Liver (tissue), 9 donors: ENCODE data around the gene TAF11L7. TPM values are rescaled to one million over a fixed set of nuclear protein-coding genes. Genes with fewer than 3 reads are reported as not detected.
"Not testable (repeated sequence)": the region's sequence is repeated elsewhere in the genome, so short reads cannot be mapped to it uniquely, and the experiment has no call there.

ENCODE experiments used
- DNase-seq: peaks from one replicate; pipeline ENCODE4 v3.0.0-alpha.2; 2017; ENCODE audit warnings: low spot score
- H3K27ac ChIP-seq, 2 donors: one replicate each; pipeline ENCODE4 v1.7.0; 2013; ENCODE audit warnings: inconsistent platforms in 2 of 2, low read length in 2 of 2, control low read depth in 1 of 2, low read depth in 1 of 2, mild to moderate bottlenecking in 1 of 2
- H3K27me3 ChIP-seq, 4 donors: one replicate each; pipeline versions ENCODE4 v1.6.1 to v1.7.0; 2013; ENCODE audit warnings: low read length in 3 of 4, inconsistent platforms in 1 of 4, mild to moderate bottlenecking in 1 of 4, moderate library complexity in 1 of 4; ENCODE audit not compliant: control insufficient read depth in 4 of 4, insufficient read depth in 4 of 4
- H3K36me3 ChIP-seq, 4 donors: one replicate each; pipeline versions ENCODE4 v1.6.1 to v1.7.0; 2013; ENCODE audit warnings: low read length in 3 of 4, mild to moderate bottlenecking in 3 of 4, low read depth in 1 of 4, moderate library complexity in 1 of 4; ENCODE audit not compliant: control insufficient read depth in 4 of 4, insufficient read depth in 3 of 4
- H3K4me1 ChIP-seq, 4 donors: one replicate each; pipeline versions ENCODE4 v1.6.1 to v1.7.0; 2013; ENCODE audit warnings: low read length in 3 of 4, mild to moderate bottlenecking in 3 of 4, moderate library complexity in 1 of 4; ENCODE audit not compliant: control insufficient read depth in 4 of 4, insufficient read depth in 4 of 4
- H3K4me3 ChIP-seq, 3 donors: one replicate each; pipeline versions ENCODE4 v1.6.1 to v1.7.0; 2013; ENCODE audit warnings: low read length in 3 of 3, control low read depth in 1 of 3, low read depth in 1 of 3, mild to moderate bottlenecking in 1 of 3
- H3K9ac ChIP-seq, 2 donors: one replicate each; pipeline ENCODE4 v1.7.0; 2013; ENCODE audit warnings: low read length in 2 of 2, mild to moderate bottlenecking in 2 of 2, moderate library complexity in 2 of 2, control low read depth in 1 of 2, low read depth in 1 of 2
- H3K9me3 ChIP-seq, 4 donors: one replicate each; pipeline versions ENCODE4 v1.6.1 to v1.7.0; 2013; ENCODE audit warnings: low read length in 3 of 4; ENCODE audit not compliant: control insufficient read depth in 4 of 4
- CTCF ChIP-seq: fragments of 150-350 bp; IDR thresholded peaks from 2 replicates; pipeline ENCODE4 v1.5.1; 2017; ENCODE audit warnings: improper control_type of control experiment, low read depth, low read length; ENCODE audit not compliant: missing input control
- EGR1 ChIP-seq, 2 donors: IDR thresholded peaks; 2 replicates each; pipeline ENCODE4 v1.6.1; 2016 to 2018; ENCODE audit warnings: antibody characterized with exemption in 2 of 2, low read depth in 2 of 2
- FOXA1 ChIP-seq: IDR thresholded peaks from 2 replicates; pipeline ENCODE4 v1.6.1; 2016; ENCODE audit warnings: antibody characterized with exemption
- FOXA2 ChIP-seq: IDR thresholded peaks from 2 replicates; pipeline ENCODE4 v1.6.1; 2016; ENCODE audit warnings: antibody characterized with exemption
- NR2F2 ChIP-seq: IDR thresholded peaks from 2 replicates; pipeline ENCODE4 v1.6.1; 2016; ENCODE audit warnings: antibody characterized with exemption
- RXRA ChIP-seq, 2 donors: IDR thresholded peaks; 2 replicates each; pipeline ENCODE4 v1.6.1; 2017 to 2018; ENCODE audit warnings: antibody characterized with exemption in 2 of 2, mild to moderate bottlenecking in 1 of 2
- SP1 ChIP-seq: IDR thresholded peaks from 2 replicates; pipeline ENCODE4 v1.6.1; 2018; ENCODE audit warnings: antibody characterized with exemption, mild to moderate bottlenecking
- TAF1 ChIP-seq: conservative IDR thresholded peaks from 2 replicates; pipeline ENCODE4 v1.6.1; 2016; ENCODE audit warnings: antibody characterized with exemption, mild to moderate bottlenecking
- ZBTB33 ChIP-seq: IDR thresholded peaks from 2 replicates; pipeline ENCODE4 v1.6.1; 2016; ENCODE audit warnings: antibody characterized with exemption
- WGBS: extraction: QIAGEN DNeasy Blood & Tissue Kit; methylation state at CpG from one replicate; pipeline ENCODE4 v1.1.7; 2013; 5-methylcytosine and 5-hydroxymethylcytosine counted together
- polyA plus RNA-seq, 2 donors: library from polyadenylated mRNA; stranded (reverse) in 1 of 2; unstranded in 1 of 2; fragments of 200-250 nt in 1 of 2; fragments of >200 nt in 1 of 2; fragmentation: Nextera tagmentation in 1 of 2; extraction: Ambion mirVana in 1 of 2; gene quantifications; one replicate each; pipeline versions ENCODE4 v1.2.1 to v1.2.3, GENCODE V29; 2013 to 2015
- total RNA-seq, 2 donors: library from RNA; depleted of rRNA; stranded (reverse); fragments of >200 nt; gene quantifications; one replicate each; pipeline ENCODE4 v1.2.3, GENCODE V29; 2014
- TF ChIP-seq, protein P1 (sequence below): IDR thresholded peaks from 2 replicates; pipeline ENCODE4 v1.6.1; 2016; ENCODE audit warnings: antibody characterized with exemption
- TF ChIP-seq, protein P2 (sequence below): IDR thresholded peaks from 2 replicates; pipeline ENCODE4 v1.6.1; 2016; ENCODE audit warnings: antibody characterized with exemption
- donor health status: healthy.
- donor health status: healthy.
- donor health status: healthy.
- donor health status: healthy.
- donor health status: healthy.

TAF11L7 gene
- total and polyA plus RNA-seq, 4 donors, result not detected

DNA sequence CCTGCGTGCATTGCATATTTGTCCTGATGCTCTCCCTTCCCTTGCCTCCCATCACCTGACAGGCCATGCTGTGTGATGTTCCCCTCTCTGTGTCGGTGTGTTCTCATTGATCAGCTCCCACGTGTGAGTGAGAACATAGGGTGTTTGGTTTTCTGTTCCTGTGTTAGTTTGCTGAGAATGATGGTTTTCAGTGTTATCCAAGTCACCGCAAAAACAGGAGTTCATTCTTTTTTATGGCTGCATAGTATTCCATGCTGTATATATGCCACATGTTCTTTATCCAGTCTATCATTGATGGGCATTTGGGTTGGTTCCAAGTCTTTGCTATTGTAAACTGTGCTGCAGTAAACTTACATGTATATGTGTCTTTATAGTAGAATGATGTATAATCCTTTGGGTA lies 21.9 kb upstream of the TAF11L7 start:
- H3K9ac ChIP-seq, H3K9me3 ChIP-seq, H3K27ac ChIP-seq, H3K4me1 ChIP-seq, H3K4me3 ChIP-seq, DNase-seq, H3K36me3 ChIP-seq, H3K27me3 ChIP-seq: not testable (repeated sequence)
- WGBS, result 61% methylated on average over 4 of the region's 4 CpGs

GRCh38 chr5:17604951-17605350 lies 19.4 kb upstream of the TAF11L7 start:
- Histone ChIP-seq H3K4me3 (no peak overlapping the region), H3K36me3 (no peaks in the 10 kb centered on the region), H3K9ac (no peak overlapping the region), H3K27ac (no peak overlapping the region), H3K27me3 (peaks cover 0 to 2% (median 0%) of the 10 kb centered on the region in 4 donors), H3K9me3 (no peaks in the 10 kb centered on the region), H3K4me1 (no peaks in the 10 kb centered on the region)
- TF ChIP-seq RXRA (IDR thresholded peaks at IDR 0.05), result no peak
- TF ChIP-seq, protein P1, sequence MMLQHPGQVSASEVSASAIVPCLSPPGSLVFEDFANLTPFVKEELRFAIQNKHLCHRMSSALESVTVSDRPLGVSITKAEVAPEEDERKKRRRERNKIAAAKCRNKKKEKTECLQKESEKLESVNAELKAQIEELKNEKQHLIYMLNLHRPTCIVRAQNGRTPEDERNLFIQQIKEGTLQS, result no peak
- no peak for TF ChIP-seq FOXA2
- TF ChIP-seq, protein P2, sequence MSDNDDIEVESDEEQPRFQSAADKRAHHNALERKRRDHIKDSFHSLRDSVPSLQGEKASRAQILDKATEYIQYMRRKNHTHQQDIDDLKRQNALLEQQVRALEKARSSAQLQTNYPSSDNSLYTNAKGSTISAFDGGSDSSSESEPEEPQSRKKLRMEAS, result no peak
- TF ChIP-seq NR2F2, result no peak
- TF ChIP-seq FOXA1, result no peak
- TF ChIP-seq CTCF, result no peak
- no peak for TF ChIP-seq SP1
- TF ChIP-seq TAF1, result no peak
- TF ChIP-seq ZBTB33, result no peak
- TF ChIP-seq EGR1 (IDR thresholded peaks at IDR 0.05; ENCODE audit: low read depth in 2 of 2), result no peak
- 89% methylated on average over 14 of the region's 14 CpGs for WGBS
- no peak for DNase-seq

DNA sequence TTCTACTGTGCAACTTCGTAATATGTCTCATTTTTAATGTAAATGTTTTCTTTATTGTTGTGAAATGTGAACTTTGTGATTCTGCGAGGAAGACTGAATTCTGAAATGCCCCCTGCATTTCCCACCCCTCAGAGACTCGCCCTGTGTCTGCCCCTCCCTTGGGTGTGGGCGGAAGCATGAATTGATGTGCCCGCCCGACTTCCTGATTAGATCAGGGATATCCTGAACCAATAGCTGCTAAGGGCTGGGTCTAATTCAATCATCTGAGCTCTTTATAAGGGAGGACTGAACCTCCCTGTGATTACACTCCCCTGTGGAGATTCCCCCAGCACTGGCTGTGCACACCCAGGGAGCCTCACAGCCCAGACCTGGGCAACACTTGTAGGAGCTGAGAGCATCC lies 18.3 kb upstream of the TAF11L7 start, which contains the start of gene TAF11L11:
Gene TAF11L11 (plus strand): TSS at position 304 of the 400 bp plus-strand sequence.
- not testable (repeated sequence) for H3K27me3 ChIP-seq

DNA sequence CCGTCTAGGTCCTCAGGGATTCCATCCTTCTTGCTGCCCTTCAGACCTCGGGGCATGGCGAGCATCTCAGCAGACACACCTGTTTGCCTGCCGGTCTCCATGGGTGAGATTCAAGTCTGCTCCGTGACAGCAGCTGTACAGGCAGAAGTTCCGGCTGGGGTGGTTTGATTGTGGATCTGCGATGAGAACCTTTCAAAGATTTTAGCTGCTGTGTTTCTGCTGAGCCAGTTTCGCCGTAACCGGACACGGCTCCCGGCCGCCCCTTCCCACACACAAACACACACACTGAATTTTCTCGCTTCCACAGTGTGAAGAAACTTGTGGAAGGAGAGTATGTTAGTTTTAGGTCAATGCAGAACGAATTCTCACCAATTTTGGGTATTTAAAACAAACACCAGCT lies 12.2 kb upstream of the TAF11L7 start, which contains the start of gene TAF11L10:
Gene TAF11L10 (minus strand): TSS at position 101 of the 400 bp plus-strand sequence.
- not testable (repeated sequence) for DNase-seq, H3K27ac ChIP-seq, H3K9me3 ChIP-seq, H3K27me3 ChIP-seq, H3K4me3 ChIP-seq, H3K4me1 ChIP-seq, H3K9ac ChIP-seq, H3K36me3 ChIP-seq
- WGBS, result no CpG with 5 or more reads among the region's 15 CpGs

More for the DNA sequence above, 18.3 kb upstream of the TAF11L7 start, which contains the start of gene TAF11L11:
- not testable (repeated sequence) for H3K27ac ChIP-seq, H3K9me3 ChIP-seq, H3K36me3 ChIP-seq, H3K4me1 ChIP-seq, H3K9ac ChIP-seq, H3K4me3 ChIP-seq, DNase-seq
- WGBS, result 61% methylated on average over 6 of the region's 6 CpGs

DNA sequence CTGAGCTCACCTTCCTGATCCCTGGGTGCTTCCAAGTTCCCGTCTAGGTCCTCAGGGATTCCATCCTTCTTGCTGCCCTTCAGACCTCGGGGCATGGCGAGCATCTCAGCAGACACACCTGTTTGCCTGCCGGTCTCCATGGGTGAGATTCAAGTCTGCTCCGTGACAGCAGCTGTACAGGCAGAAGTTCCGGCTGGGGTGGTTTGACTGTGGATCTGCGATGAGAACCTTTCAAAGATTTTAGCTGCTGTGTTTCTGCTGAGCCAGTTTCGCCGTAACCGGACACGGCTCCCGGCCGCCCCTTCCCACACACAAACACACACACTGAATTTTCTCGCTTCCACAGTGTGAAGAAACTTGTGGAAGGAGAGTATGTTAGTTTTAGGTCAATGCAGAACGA lies 8.7 kb upstream of the TAF11L7 start, which contains the start of gene TAF11L9:
Gene TAF11L9 (minus strand): TSS at position 140 of the 400 bp plus-strand sequence.
- not testable (repeated sequence) for H3K9me3 ChIP-seq, H3K4me3 ChIP-seq, H3K4me1 ChIP-seq, H3K27ac ChIP-seq, H3K36me3 ChIP-seq, H3K9ac ChIP-seq, H3K27me3 ChIP-seq, DNase-seq
- 92% methylated on average over 10 of the region's 15 CpGs for WGBS

- not testable (repeated sequence) for H3K4me3 ChIP-seq, H3K9ac ChIP-seq, H3K27ac ChIP-seq, H3K36me3 ChIP-seq, H3K4me1 ChIP-seq, DNase-seq, H3K9me3 ChIP-seq, H3K27me3 ChIP-seq
- WGBS, result no CpG with 5 or more reads among the region's 16 CpGs
Measured at GRCh38 chr5:17590860-17591259, 5.3 kb upstream of the TAF11L7 start, which contains the start of gene TAF11L8. Gene TAF11L8, minus strand, starts transcription at chr5:17590960.
